PC-3 (cell line): ENCODE data around the gene TMIE. TPM values are rescaled to one million over a fixed set of nuclear protein-coding genes. Genes with fewer than 3 reads are reported as not detected.
A peak's percentile ranks its signal among the peaks of the same experiment; 100 is the strongest.

Experiments used
- ATAC-seq: fragments of 200-7000 bp; cut with Tn5 transposase; 2 replicates; pipeline ENCODE4 v1.9.1; 2020; ENCODE audit warnings: mild to moderate bottlenecking, moderate library complexity
- BruUV-seq: library from RNA; stranded (reverse); fragments of 400-500 nt; replicated peaks from 2 replicates; lab custom pipeline; 2021; lab: Mats Ljungman, UMichigan
- CTCF ChIA-PET: fragments of 300-600 bp; sonication (Branson Sonifier 250); formaldehyde crosslinking; loops from one replicate; lab custom pipeline; 2022; ENCODE audit warnings: antibody characterized with exemption; lab: Charles Lee
- POLR2A ChIA-PET: fragments of 300-600 bp; sonication (Branson Sonifier 250); formaldehyde crosslinking; loops from one replicate; lab custom pipeline; 2022; ENCODE audit warnings: antibody characterized with exemption; ENCODE audit not compliant: unreplicated experiment; lab: Charles Lee
- DNase-seq: peaks from one replicate; pipeline ENCODE4 v3.0.0-alpha.2; 2015
- H2AFZ ChIP-seq: fragments of 300-600 bp; sonication (generic); 2 replicates; pipeline ENCODE4 v1.6.0; 2016; ENCODE audit warnings: antibody characterized with exemption, low read length
- H3F3A ChIP-seq: fragments of 300-600 bp; sonication (generic); one replicate; pipeline ENCODE4 v1.6.0; 2017; ENCODE audit warnings: antibody characterized with exemption, low read length, control low read depth, mild to moderate bottlenecking; ENCODE audit not compliant: unreplicated experiment
- H3K27ac ChIP-seq: fragments of 300-600 bp; sonication (generic); 2 replicates; pipeline ENCODE4 v1.5.1; 2016; ENCODE audit warnings: mild to moderate bottlenecking, low read length
- H3K27me3 ChIP-seq: fragments of 300-600 bp; sonication (generic); 2 replicates; pipeline ENCODE4 v1.6.1; 2016; ENCODE audit warnings: low read length, mixed read lengths
- H3K36me3 ChIP-seq: fragments of 300-600 bp; sonication (generic); 2 replicates; pipeline ENCODE4 v1.6.1; 2016; ENCODE audit warnings: low read depth, mixed run types, low read length, mixed read lengths
- H3K4me1 ChIP-seq: fragments of 300-600 bp; sonication (generic); 2 replicates; pipeline ENCODE4 v1.5.1; 2016; ENCODE audit warnings: low read length; ENCODE audit not compliant: insufficient read depth
- H3K4me2 ChIP-seq: fragments of 300-600 bp; sonication (generic); 2 replicates; pipeline ENCODE4 v1.6.0; 2016; ENCODE audit warnings: low read length
- H3K4me3 ChIP-seq: fragments of 300-600 bp; sonication (generic); 2 replicates; pipeline ENCODE4 v1.5.1; 2016; ENCODE audit warnings: mild to moderate bottlenecking, low read length, mixed read lengths
- H3K79me2 ChIP-seq: fragments of 300-600 bp; sonication (generic); 2 replicates; pipeline ENCODE4 v1.6.1; 2017; ENCODE audit warnings: low read length, mixed read lengths
- H3K9ac ChIP-seq: fragments of 300-600 bp; sonication (generic); 2 replicates; pipeline ENCODE4 v1.6.0; 2016; ENCODE audit warnings: mild to moderate bottlenecking, low read length
- H3K9me2 ChIP-seq: fragments of 300-600 bp; sonication (generic); replicated peaks from 2 replicates; pipeline ENCODE4 v1.6.1; 2016; ENCODE audit warnings: mixed run types, low read length, mixed read lengths
- H3K9me3 ChIP-seq: fragments of 300-600 bp; sonication (generic); 2 replicates; pipeline ENCODE4 v1.6.1; 2016; ENCODE audit warnings: low read length, mixed read lengths
- H4K20me1 ChIP-seq: fragments of 300-600 bp; sonication (generic); 2 replicates; pipeline ENCODE4 v1.6.1; 2016; ENCODE audit warnings: low read length, mixed read lengths
- CTCF ChIP-seq: fragments of 300-600 bp; sonication (generic); conservative IDR thresholded peaks from 2 replicates; pipeline ENCODE4 v1.5.1; 2017; ENCODE audit warnings: antibody characterized with exemption, low read depth, mild to moderate bottlenecking, low read length
- EZH2 ChIP-seq: fragments of 300-600 bp; sonication (generic); IDR thresholded peaks from one replicate; pipeline ENCODE4 v1.6.1; 2017; ENCODE audit warnings: antibody characterized with exemption, mild to moderate bottlenecking, low read length; ENCODE audit not compliant: unreplicated experiment
- EZH2phosphoT487 ChIP-seq: fragments of 300-600 bp; sonication (generic); IDR thresholded peaks from 2 replicates; pipeline ENCODE4 v1.6.1; 2018; ENCODE audit warnings: mild to moderate bottlenecking, antibody characterized with exemption, low read length, borderline replicate concordance
- intact Hi-C: fragments of 100-400 bp; cut with micrococcal nuclease; formaldehyde crosslinking; loops from 2 replicates; pipeline ENCODE4 v1.9.0; 2023
- total RNA-seq: library from RNA; depleted of rRNA; stranded (reverse); fragments of >200 nt; gene quantifications from 2 replicates; pipeline ENCODE4 v1.2.3, GENCODE V29; 2014

Gene TMIE
- total RNA-seq, 1 experiment from 2014 or later, result 0.66 TPM

DNA sequence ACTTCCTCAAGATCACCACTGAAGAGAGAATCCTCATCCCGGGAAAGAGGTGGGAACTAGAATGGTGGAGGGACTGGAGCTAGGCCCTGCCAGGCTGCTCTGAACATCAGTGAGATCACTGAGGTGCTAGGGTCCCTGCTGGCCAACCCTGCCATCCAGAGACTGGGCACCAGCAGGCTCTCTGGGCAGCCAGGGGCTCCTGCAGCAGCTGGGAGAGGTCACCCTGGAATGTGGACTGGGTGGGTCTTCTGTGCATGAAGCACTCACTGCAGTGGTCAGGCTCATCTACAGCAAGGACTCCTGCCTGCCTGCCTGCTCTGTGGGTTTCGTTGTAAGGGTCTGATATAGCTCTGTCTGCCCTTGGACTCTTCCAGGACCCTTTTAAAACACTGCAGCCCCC, 32.6 kb upstream of the TMIE start:
- Histone ChIP-seq H3K36me3 (no peaks in the 10 kb centered on the region), H3K27me3 (no peaks in the 10 kb centered on the region), H3K4me1 (no peaks in the 10 kb centered on the region), H3K9me2 (no peaks in the 10 kb centered on the region), H3K9me3 (no peaks in the 10 kb centered on the region), H3K9ac (no peak overlapping the region), H3K27ac (no peak overlapping the region), H2AFZ (no peak overlapping the region), H3K4me3 (no peak overlapping the region), H3K4me2 (no peak overlapping the region), H3K79me2 (no peaks in the 10 kb centered on the region), H3F3A (no peaks in the 10 kb centered on the region), H4K20me1 (no peaks in the 10 kb centered on the region)
- TF ChIP-seq CTCF, result no peak
- TF ChIP-seq EZH2, result no peak
- TF ChIP-seq EZH2phosphoT487, result no peak
- ChIA-PET CTCF (no interaction called here), POLR2A (no interaction called here)
- intact Hi-C loops, result no loop called here
- DNase-seq, result no peak
- BruUV-seq, result no TSS peak
- peak; percentile 5; the same call in 1 of the 2 replicates for ATAC-seq

- H3F3A ChIP-seq, result no peaks in the 10 kb centered on the region
- H4K20me1 ChIP-seq, result no peaks in the 10 kb centered on the region
- DNase-seq, result no peak
- no peak for TF ChIP-seq EZH2phosphoT487
- no peak for TF ChIP-seq CTCF
- TF ChIP-seq EZH2, result no peak
- H3K9me3 ChIP-seq, result no peaks in the 10 kb centered on the region
- CTCF ChIA-PET, result no interaction called here
- POLR2A ChIA-PET, result no interaction called here
- H3K27ac ChIP-seq, result no peak overlapping the region
- ATAC-seq, result peak; percentile 5; the same call in 1 of the 2 replicates
- H3K4me3 ChIP-seq, result no peak overlapping the region
- no peaks in the 10 kb centered on the region for H3K4me1 ChIP-seq
- no peak overlapping the region for H3K9ac ChIP-seq
- no peaks in the 10 kb centered on the region for H3K9me2 ChIP-seq
- H3K27me3 ChIP-seq, result no peaks in the 10 kb centered on the region
- H3K4me2 ChIP-seq, result no peak overlapping the region
- H3K79me2 ChIP-seq, result no peaks in the 10 kb centered on the region
- no peak overlapping the region for H2AFZ ChIP-seq
- H3K36me3 ChIP-seq, result peaks cover 2% of the 10 kb centered on the region; the same call in 1 of the 2 replicates
- intact Hi-C loops, result no loop called here
- TSS peak; percentile 10 for BruUV-seq
Measured at GRCh38 chr3:46669191-46669999, 31.8 kb upstream of the TMIE start.
